ENCODE data around the gene RNF10. TPM values are rescaled to one million over a fixed set of nuclear protein-coding genes. Genes with fewer than 3 reads are reported as not detected.

Gene RNF10
- polyA plus RNA-seq, 1 donor (not counting 4 experiments of a cell fraction or from before 2014, with no cell fraction given) = 60.3 TPM

GRCh38 chr12:120586860-120587259 is 52.7 kb downstream of the RNF10 start:
- FAIRE-seq = no peak
- Histone ChIP-seq H3K9ac (ENCODE audit: control insufficient read depth, extremely low read depth, insufficient read depth, low read length) (no peak overlapping the region), H3K4me3 (ENCODE audit: control insufficient read depth in 2 of 3, extremely low read depth in 1 of 3, insufficient read depth in 2 of 3, low read depth in 1 of 3, low read length in 3 of 3) (no peak overlapping the region), H3K4me1 (ENCODE audit: control insufficient read depth, extremely low read depth, insufficient read depth, low read length) (peaks cover 7% of the 10 kb centered on the region), H3K27ac (ENCODE audit: control insufficient read depth, insufficient read depth, low read length) (no peak overlapping the region), H3K27me3 (ENCODE audit: control insufficient read depth, extremely low read depth, insufficient read depth, low read length) (no peaks in the 10 kb centered on the region), H3K36me3 (ENCODE audit: control insufficient read depth in 2 of 2, extremely low read depth in 1 of 2, insufficient read depth in 2 of 2, low read length in 2 of 2) (no peaks in the 10 kb centered on the region), H3K4me2 (ENCODE audit: control insufficient read depth, extremely low read depth, insufficient read depth, low read depth, low read length) (no peak overlapping the region), H3K9me3 (ENCODE audit: control insufficient read depth, low read depth, low read length) (no peaks in the 10 kb centered on the region), H4K20me1 (ENCODE audit: control insufficient read depth, extremely low read depth, insufficient read depth, low read length) (no peaks in the 10 kb centered on the region), H3K79me2 (ENCODE audit: control insufficient read depth, insufficient read depth, low read length) (no peaks in the 10 kb centered on the region), H2AFZ (ENCODE audit: control insufficient read depth, low read length) (no peak overlapping the region), H3K9me1 (ENCODE audit: control insufficient read depth, extremely low read depth, insufficient read depth, low read length) (no peaks in the 10 kb centered on the region)
- TF ChIP-seq CTCF (optimal IDR thresholded peaks at IDR 0.05 in 1 of 3, IDR thresholded peaks at IDR 0.05 in 1 of 3, conservative IDR thresholded peaks at IDR 0.05 in 1 of 3; ENCODE audit: extremely low read depth in 1 of 3, insufficient read depth in 2 of 3, low read length in 3 of 3) (no peak), EZH2 (IDR thresholded peaks at IDR 0.05; ENCODE audit: low read length) (no peak)
- dilution Hi-C loops (cut with MboI; ENCODE audit: extremely low pct_ligation_motif_present, low sequenced_read_pairs) = no loop called here
- DNase-seq (ENCODE audit: low read depth, low spot score) = no peak

GRCh38 chr12:120588371-120588770 is 54.2 kb downstream of the RNF10 start:
- H3K9me1 ChIP-seq (ENCODE audit: control insufficient read depth, extremely low read depth, insufficient read depth, low read length) = no peaks in the 10 kb centered on the region
- H3K4me3 ChIP-seq (ENCODE audit: control insufficient read depth in 2 of 3, extremely low read depth in 1 of 3, insufficient read depth in 2 of 3, low read depth in 1 of 3, low read length in 3 of 3) = no peak overlapping the region
- H3K27me3 ChIP-seq (ENCODE audit: control insufficient read depth, extremely low read depth, insufficient read depth, low read length) = no peaks in the 10 kb centered on the region
- H3K27ac ChIP-seq (ENCODE audit: control insufficient read depth, insufficient read depth, low read length) = no peak overlapping the region
- H4K20me1 ChIP-seq (ENCODE audit: control insufficient read depth, extremely low read depth, insufficient read depth, low read length) = no peaks in the 10 kb centered on the region
- no peak overlapping the region for H3K9ac ChIP-seq (ENCODE audit: control insufficient read depth, extremely low read depth, insufficient read depth, low read length)
- H3K36me3 ChIP-seq (ENCODE audit: control insufficient read depth in 2 of 2, extremely low read depth in 1 of 2, insufficient read depth in 2 of 2, low read length in 2 of 2) = no peaks in the 10 kb centered on the region
- H3K4me1 ChIP-seq (ENCODE audit: control insufficient read depth, extremely low read depth, insufficient read depth, low read length) = peaks cover 7% of the 10 kb centered on the region
- no peak overlapping the region for H2AFZ ChIP-seq (ENCODE audit: control insufficient read depth, low read length)
- FAIRE-seq = no peak
- dilution Hi-C loops (cut with MboI; ENCODE audit: extremely low pct_ligation_motif_present, low sequenced_read_pairs) = no loop called here
- H3K4me2 ChIP-seq (ENCODE audit: control insufficient read depth, extremely low read depth, insufficient read depth, low read depth, low read length) = no peak overlapping the region
- no peaks in the 10 kb centered on the region for H3K79me2 ChIP-seq (ENCODE audit: control insufficient read depth, insufficient read depth, low read length)
- no peaks in the 10 kb centered on the region for H3K9me3 ChIP-seq (ENCODE audit: control insufficient read depth, low read depth, low read length)
- no peak for DNase-seq (ENCODE audit: low read depth, low spot score)
- TF ChIP-seq EZH2 (IDR thresholded peaks at IDR 0.05; ENCODE audit: low read length) = no peak
